GM21390 (cell line): ENCODE data around the gene KCNQ1.

Source experiments
- ATAC-seq: cut with Tn5 transposase; IDR thresholded peaks from one replicate; pipeline ENCODE4 v1.9.1; 2021; ENCODE audit not compliant: unreplicated experiment

KCNQ1 gene

DNA sequence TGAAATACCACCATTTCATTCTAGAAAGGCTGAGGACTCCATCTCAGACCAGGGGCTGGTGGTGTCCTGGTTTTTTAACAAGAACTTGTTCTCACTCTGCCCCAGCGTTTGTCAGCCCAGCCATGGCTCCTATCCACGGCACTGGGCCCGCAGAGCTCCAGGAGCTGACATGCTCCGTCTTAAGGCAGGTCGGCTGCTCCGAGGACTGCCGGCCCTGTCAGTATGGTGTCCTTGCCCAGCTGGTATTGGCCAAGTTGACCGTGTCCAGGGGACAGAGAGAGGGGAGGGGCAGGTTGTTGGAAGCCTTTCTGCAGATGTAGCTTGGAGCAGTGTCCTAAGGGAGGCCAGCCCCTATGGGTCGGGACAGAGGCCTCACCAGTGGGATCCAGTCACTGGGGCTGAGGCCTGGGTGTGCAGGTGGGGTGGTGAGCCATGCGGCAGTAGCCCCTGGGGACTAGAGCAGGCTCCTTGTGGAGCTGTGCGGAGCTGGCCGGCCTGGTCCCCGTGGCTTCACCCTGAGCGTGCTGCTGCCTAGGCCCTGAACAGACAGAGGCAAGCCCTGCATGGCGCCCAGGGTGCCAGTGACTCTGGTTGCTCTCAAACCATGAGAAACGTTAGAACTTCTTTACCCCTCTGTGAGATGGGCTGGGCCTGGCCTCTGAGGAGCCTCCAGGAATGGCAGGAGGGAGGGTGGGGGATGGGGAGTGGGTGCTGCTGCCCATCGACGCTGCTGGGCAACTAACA, 294.9 kb downstream of the KCNQ1 start:
- no peak for ATAC-seq

GRCh38 chr11:2740275-2740940, 295.6 kb downstream of the KCNQ1 start:
- no peak for ATAC-seq

GRCh38 chr11:2741006-2741376, 296.2 kb downstream of the KCNQ1 start:
- ATAC-seq, result no peak

- no peak for ATAC-seq
Measured at GRCh38 chr11:2741377-2742131, 296.7 kb downstream of the KCNQ1 start.

DNA sequence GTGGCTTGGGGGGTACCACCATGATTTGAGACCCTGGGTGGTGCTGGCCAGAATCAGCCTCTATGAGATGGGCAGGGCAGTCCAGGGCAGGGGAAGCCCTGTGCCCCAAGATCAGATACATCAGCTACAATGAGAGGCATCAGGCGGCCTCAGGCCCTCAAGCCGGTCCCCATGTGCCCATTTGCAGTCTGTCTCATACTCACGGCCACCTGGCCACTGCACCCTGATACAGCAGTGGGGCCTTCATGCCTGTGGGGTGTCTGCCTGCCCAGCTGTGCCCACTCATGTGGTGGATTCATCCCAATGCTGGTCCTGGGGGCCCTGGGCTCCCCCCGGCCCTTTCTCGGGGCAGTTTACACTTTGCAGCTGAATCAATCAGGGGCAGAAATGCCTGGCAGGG, 297.4 kb downstream of the KCNQ1 start:
- no peak for ATAC-seq

DNA sequence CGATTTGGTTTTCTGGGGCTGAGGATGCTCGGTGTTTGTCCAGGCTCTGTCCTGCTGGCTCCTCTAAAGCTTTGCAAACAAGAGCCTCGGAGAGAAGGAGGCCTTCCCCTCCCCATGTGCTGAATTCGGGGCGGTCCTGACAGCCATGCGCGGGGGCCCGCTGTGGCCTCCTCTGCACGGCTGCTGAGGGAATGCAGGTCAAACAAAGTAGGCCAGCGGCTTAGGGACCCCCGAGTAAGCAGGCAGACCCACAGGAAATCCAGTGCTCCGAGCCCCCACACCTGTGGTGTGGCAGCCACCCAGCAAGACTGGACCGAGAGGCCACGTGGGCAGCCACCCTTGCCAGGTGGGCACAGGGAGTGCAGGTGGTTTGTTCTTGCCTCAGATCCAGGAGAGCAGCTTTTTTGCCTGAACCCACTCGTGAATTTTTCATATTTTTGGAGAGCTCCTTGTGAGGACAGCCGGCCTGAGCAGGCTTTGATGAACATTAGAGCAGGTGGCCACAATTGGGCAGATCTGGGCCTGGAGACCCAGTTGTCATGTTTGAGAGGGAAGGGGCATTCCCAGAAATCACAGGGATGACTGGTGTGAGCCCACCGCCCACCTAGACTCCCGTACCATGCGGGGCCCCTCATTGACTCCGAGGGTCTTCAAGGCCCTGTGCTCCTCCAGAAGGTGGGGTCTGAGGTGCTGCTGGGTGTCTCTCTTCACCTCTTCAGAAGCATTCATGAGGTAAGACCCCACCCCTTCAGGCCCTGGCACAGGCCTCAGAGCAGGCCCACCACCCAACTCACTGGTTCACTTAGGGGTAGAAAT, 298.0 kb downstream of the KCNQ1 start:
- ATAC-seq, result no peak

GRCh38 chr11:2743427-2744110, 298.8 kb downstream of the KCNQ1 start:
- ATAC-seq, result no peak

DNA sequence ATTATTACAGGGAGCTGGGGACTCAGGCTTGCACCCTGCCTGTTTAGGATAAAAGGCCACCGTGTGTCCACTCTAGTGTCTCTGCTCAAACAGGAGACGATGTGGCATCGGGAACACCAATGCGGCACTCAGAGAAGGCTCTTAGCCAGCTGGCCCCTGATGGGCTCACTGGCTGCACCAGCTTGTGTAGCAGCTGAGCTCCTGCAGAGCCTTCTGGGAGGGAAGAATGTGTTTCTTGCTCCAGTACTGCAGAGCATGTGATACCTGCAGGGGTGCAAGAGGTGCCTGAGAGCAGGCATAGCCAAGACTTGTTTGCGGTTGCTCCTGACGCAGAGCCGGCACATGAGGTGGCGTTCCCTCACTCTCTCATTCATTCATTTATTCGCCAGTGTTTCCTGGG, 299.4 kb downstream of the KCNQ1 start:
- no peak for ATAC-seq

GRCh38 chr11:2745511-2745910, 300.7 kb downstream of the KCNQ1 start:
- ATAC-seq, result no peak

DNA sequence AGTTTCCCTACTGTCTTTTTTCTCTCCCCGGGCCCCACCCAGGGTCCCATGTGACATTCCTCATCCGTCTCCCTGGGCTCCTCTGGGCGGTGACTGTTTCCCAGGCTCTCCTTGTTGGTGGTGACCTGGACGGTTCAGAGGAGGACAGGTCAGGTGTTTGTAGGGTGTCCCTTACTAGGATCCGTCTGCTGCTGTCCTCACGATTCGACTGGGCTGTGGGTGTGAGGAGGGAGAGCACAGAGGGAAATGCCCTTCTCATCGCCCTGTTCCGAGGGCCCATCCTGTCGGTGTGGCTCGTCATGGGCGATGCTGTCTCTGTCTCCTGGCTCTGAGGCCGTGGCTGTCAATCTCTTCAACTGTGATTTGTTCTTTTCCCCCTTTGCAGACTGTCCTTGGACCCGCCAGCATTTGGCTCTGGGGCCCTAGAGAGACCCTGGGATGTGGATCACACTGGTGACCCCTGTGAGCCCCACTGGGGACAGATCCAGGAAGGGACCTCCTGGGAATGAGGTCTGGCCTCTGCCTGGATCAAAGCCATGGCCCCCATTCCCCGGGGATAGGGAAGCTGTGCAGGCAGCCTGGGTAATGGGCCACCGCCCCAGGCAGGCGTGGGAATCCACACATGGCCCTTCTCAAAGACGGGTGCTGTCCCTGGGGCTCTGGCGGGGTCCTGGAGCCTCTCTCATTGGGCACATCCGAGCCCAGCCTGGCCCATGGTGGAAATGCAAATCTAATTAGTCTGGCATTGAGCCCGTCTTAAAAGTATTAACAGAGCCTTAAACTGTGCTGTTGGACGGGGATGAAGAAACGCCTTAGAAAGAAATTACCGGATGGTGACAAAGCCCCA, 301.8 kb downstream of the KCNQ1 start:
- ATAC-seq, result no peak

DNA sequence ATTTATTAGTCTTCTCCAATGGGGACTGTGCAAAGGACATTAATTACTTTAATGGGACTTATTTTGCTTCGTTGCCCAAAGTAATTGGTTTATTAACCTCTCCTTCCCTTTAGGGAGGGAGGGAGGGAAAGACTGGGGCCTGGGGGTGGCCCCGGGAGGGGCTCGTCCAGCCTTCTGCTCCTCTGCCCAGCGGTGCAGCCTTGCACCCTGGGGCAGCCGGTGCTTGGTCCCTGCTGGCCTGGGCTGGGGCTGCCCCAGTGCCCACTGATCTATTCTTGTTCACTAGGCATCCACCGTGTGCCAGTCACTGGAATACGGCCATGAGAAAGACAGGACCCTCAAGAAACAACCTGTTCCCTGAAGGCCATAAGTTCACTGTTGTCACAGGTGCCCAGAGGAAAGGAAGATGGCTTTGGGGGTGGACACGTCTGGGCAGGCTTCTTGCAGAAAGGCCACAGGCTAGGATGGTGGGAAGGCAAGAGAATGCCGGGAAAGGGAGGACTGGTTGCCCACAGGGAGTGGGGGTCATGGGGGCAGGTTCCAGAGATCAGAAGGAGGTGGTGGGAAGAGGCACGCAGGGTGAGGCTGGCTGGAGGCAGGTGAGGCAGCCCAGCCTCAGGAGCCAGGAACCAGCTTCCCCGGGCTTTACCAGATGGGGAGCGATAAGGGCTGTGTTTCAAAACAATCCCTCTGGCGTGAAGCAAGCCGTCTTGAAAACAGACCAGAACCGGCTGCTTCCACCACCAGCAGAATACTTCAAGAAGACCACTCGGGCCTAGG, 302.6 kb downstream of the KCNQ1 start:
- ATAC-seq, result no peak

DNA sequence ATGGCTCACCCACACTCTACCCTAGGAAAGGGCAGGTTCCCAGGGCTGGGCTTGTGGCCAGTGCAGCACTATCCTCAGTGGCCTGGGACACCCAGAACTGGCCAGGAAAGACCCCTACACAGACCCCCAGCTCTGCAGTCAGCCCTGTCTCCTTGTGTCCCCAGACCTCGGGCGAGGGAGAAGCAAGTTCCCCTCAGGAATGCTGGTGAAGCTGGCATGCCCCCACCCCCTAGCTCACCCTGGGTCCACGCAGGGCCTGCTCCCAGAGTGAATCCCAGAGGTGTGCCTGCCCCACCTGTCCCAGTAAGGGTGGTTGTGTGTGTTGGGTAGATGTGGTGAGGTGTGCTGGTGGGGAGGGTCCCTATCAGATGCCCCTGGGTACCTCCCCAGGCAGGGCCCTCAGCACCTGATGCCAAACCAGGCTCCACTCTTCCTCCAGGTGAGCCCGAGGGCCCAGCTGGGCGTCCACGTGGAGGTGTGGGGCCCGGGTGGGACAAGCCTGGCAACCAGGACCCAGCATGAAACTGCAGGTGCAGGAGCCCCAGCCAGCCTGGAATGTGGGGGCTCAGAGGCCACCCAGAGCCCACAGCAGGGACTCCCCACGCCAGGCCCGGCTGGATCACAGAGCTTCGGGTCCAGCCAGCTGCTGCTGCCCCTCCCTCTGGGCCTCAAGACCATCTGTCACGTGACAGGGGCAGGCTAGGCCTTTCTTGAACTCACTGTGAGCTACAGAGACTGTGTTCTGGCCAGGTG, 303.4 kb downstream of the KCNQ1 start:
- no peak for ATAC-seq

DNA sequence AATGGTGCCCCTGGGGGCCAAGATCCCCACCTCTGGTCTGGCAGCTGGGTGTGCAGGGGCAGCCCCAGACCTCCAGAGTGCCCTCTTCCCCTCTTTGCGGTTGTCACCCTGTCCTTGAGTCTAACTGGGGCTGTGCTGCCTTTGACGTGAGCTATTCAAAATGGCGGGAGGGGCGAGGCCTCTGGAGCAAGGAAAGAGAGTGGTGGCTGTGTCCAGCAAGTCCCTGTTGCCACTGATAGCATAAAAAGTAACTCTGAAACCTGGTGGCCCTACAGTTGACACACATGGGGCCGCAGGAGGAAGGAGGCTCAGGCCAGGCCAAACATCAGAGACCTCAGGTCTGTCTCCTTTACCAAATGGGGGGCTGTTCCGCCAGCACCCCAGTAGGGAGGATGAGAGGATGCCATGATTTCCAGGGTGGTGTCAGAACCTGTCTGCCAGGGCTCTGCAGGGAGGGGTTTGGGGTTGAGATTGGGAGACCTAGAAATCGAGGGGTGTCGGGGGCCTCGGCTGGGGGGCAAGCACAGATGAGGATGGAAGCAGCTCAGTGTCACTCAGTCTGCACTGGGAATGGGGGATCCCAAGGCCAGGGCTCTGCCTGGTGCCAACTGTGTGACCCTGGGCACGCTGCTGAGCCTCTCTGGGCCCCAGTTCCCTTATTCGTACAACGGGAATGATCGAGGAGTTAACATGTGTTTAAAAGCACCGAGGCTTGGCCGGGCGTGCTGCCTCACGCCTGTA, 304.2 kb downstream of the KCNQ1 start:
- ATAC-seq, result no peak

DNA sequence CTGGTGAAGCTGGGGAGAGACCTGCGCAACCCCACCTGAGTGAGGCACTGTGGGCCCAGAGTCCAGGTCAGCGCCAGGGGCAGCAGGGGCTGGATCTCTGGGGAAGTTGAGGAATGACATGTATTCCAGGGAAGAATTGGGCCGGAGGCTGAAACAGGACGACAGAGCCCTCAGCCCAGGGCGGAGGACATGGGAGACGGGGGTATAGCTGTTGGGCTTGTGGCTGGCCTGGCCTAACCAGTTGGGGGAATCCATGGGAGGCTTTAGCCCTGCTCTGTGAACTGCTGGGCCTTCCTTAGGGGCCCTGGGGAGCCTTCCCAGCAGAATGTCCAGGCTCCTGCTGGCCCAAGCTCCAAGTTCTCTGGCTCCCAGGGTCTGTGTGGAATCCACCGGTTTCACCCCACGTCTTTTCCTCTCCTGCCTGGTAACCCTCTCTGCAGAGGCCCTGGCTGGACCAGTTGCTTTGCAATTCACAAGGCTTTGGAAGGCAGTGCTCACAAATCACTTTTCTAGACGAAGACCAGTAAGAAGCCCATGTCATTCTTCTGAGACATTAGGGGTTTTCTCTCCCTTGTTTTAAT, 305.4 kb downstream of the KCNQ1 start:
- ATAC-seq, result no peak

DNA sequence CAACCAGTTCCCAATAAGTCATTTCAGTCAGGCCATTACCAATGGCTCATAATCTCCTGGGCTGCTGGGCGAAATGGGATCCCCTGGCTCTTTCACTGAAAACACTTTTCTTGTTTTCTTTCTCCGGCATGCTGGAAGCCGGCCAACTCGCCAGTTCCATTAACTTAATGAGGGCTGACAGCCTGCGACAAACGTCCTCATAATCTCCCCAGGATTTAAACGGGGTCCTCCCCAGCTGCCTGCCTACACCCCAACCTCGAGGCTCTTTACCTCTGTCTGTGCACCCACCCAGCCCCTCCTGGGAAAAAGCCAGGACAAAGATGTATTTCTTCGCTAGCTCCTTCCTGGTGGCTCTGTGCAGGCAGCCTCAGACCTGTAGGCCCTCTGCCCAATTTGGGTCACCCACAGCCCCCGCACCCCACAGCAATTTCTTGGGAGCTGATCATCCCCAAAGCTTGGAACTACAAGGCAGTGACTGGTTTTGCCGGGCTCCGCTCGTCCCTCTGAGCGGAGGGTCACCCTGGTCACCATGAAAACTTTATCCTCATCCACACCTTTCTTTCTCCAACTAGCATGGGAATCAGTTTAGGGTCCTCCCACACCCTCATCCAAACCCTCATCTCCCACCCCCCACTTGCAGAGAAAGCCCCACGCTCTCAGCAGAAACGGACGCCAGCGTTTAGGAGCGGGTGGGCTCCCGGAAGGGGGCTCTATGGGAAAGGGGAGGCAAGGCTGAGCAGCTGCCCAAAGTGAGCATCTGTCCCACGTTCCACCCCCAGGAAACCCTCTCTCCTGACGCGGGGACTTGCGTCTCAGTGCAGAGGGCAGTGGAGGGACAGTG, 306.1 kb downstream of the KCNQ1 start:
- ATAC-seq, result no peak

GRCh38 chr11:2751523-2752203, 306.9 kb downstream of the KCNQ1 start:
- no peak for ATAC-seq
